Right renal cortex interstitium (tissue), 3 donors: ENCODE results near the gene SNX3. TPM values are rescaled to one million over a fixed set of nuclear protein-coding genes. Genes with fewer than 3 reads are reported as not detected.

Experiments used
- DNase-seq, 3 donors: peaks; one replicate each; pipeline ENCODE4 v3.0.0-alpha.2; 2013; ENCODE audit warnings: low read depth in 3 of 3, low spot score in 2 of 3
- polyA plus RNA-seq, 3 donors: library from polyadenylated mRNA; unstranded; fragments of 120-200 nt; gene quantifications; one replicate each; pipeline ENCODE4 v1.2.1, GENCODE V29; 2013; ENCODE audit not compliant: insufficient read length in 3 of 3

SNX3 gene
- polyA plus RNA-seq, 3 donors = 238 to 256 (median 248) TPM

- DNase-seq = no peak
These were observed 51.1 kb downstream of the SNX3 start for GRCh38 chr6:108209738-108210137.

GRCh38 chr6:108207013-108207412 is 53.8 kb downstream of the SNX3 start:
- DNase-seq = no peak

- DNase-seq = no peak
These were observed 57.4 kb downstream of the SNX3 start for GRCh38 chr6:108203189-108204112.

- no peak for DNase-seq
These were observed 60.2 kb downstream of the SNX3 start for GRCh38 chr6:108200631-108201030.

GRCh38 chr6:108200186-108200585 is 60.7 kb downstream of the SNX3 start:
- DNase-seq = no peak

- no peak for DNase-seq
These were observed 61.9 kb downstream of the SNX3 start for GRCh38 chr6:108198761-108199498.

GRCh38 chr6:108195209-108195608 is 65.6 kb downstream of the SNX3 start:
- DNase-seq = no peak

GRCh38 chr6:108194503-108194902 is 66.3 kb downstream of the SNX3 start:
- no peak for DNase-seq

- no peak for DNase-seq
These were observed 67.0 kb downstream of the SNX3 start for GRCh38 chr6:108193835-108194234.

GRCh38 chr6:108193131-108193530 is 67.7 kb downstream of the SNX3 start:
- DNase-seq = no peak

- DNase-seq = no peak
These were observed 73.3 kb downstream of the SNX3 start for GRCh38 chr6:108187519-108187918.

- DNase-seq = no peak
These were observed 74.6 kb downstream of the SNX3 start for GRCh38 chr6:108186226-108186625.

GRCh38 chr6:108180776-108181175 is 80.1 kb downstream of the SNX3 start:
- DNase-seq = no peak

GRCh38 chr6:108180266-108180665 is 80.6 kb downstream of the SNX3 start:
- no peak for DNase-seq

GRCh38 chr6:108179741-108180140 is 81.1 kb downstream of the SNX3 start:
- DNase-seq = no peak

- no peak for DNase-seq
These were observed 84.4 kb downstream of the SNX3 start for GRCh38 chr6:108176281-108177089.

- no peak for DNase-seq
These were observed 85.1 kb downstream of the SNX3 start for GRCh38 chr6:108175592-108176279.

GRCh38 chr6:108175176-108175591 is 85.7 kb downstream of the SNX3 start:
- no peak for DNase-seq

- no peak for DNase-seq
These were observed 86.3 kb downstream of the SNX3 start for GRCh38 chr6:108174371-108175175.
